Effector memory CD8-positive, alpha-beta T cell (primary cell): Measurements from ENCODE around the gene ACSS2.

Experiments
- ATAC-seq: fragments of 150-1000 bp; cut with Tn5 transposase; replicated peaks from 2 replicates; pipeline ENCODE4 v1.10.0; 2021; ENCODE audit warnings: mild to moderate bottlenecking, moderate library complexity
- DNase-seq, 3 experiments: peaks; one replicate each; pipeline ENCODE4 v3.0.0; 2021
- H3K27ac Mint-ChIP-seq, 2 donors: one replicate each; pipeline ENCODE4 v1.8.0; 2022; ENCODE audit warnings: mild to moderate bottlenecking in 2 of 2, mixed read lengths in 2 of 2, moderate library complexity in 2 of 2
- H3K27me3 Mint-ChIP-seq, 2 donors: one replicate each; pipeline ENCODE4 v1.8.0; 2022; ENCODE audit warnings: mixed read lengths in 2 of 2
- H3K36me3 Mint-ChIP-seq: one replicate; pipeline ENCODE4 v1.8.0; 2022; ENCODE audit warnings: mild to moderate bottlenecking, moderate library complexity, mixed read lengths; ENCODE audit not compliant: insufficient read depth
- H3K4me1 Mint-ChIP-seq, 2 donors: one replicate each; pipeline ENCODE4 v1.8.0; 2022; ENCODE audit warnings: low read depth in 2 of 2, mixed read lengths in 2 of 2
- H3K4me3 Mint-ChIP-seq, 2 donors: one replicate each; pipeline ENCODE4 v1.8.0; 2022; ENCODE audit warnings: mild to moderate bottlenecking in 2 of 2, mixed read lengths in 2 of 2, moderate library complexity in 2 of 2
- H3K9me3 Mint-ChIP-seq, 2 donors: one replicate each; pipeline ENCODE4 v1.8.0; 2022; ENCODE audit warnings: mixed read lengths in 2 of 2

The ACSS2 gene

GRCh38 chr20:34952671-34953070 lies 76.3 kb downstream of the ACSS2 start:
- peaks cover 11% of the 10 kb centered on the region for H3K36me3 Mint-ChIP-seq
- ATAC-seq, result no peak
- H3K9me3 Mint-ChIP-seq, result no peaks in the 10 kb centered on the region
- no peak overlapping the region for H3K27ac Mint-ChIP-seq
- H3K27me3 Mint-ChIP-seq, result no peaks in the 10 kb centered on the region
- no peak overlapping the region for H3K4me3 Mint-ChIP-seq
- DNase-seq, result no peak
- H3K4me1 Mint-ChIP-seq, result peaks cover 19 to 20% of the 10 kb centered on the region in 2 donors

DNA sequence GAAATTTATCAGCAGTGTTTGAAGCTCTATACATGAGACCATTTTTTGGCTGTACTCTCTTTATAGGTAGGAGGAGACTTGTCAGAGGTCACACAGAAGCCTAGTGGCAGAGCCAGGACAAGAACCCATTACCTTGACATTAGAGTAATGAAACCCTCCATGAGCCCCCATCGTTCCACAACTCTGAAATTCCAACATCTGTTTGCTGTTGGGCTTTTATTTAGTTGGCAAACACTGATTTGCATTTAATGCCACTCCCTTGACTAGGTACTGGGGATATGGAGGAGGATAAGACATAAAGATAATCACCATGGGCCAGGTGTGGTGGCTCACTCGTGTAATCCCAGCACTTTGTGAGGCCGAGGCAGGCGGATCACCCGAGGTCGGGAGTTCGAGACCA lies 77.5 kb downstream of the ACSS2 start:
- no peak for ATAC-seq
- Mint-ChIP-seq H3K27ac (no peak overlapping the region), H3K9me3 (no peaks in the 10 kb centered on the region), H3K4me3 (peak overlapping the region in 1 of 2 donors; percentile 94), H3K36me3 (peaks cover 8% of the 10 kb centered on the region), H3K4me1 (peaks cover 19 to 20% of the 10 kb centered on the region in 2 donors), H3K27me3 (no peaks in the 10 kb centered on the region)
- no peak for DNase-seq

- Mint-ChIP-seq H3K4me1 (peaks cover 19 to 20% of the 10 kb centered on the region in 2 donors), H3K4me3 (peak overlapping the region; percentile 94 to 99), H3K9me3 (no peaks in the 10 kb centered on the region), H3K36me3 (peaks cover 8% of the 10 kb centered on the region), H3K27ac (peak overlapping the region; percentile 93 to 98), H3K27me3 (no peaks in the 10 kb centered on the region)
- no peak for ATAC-seq
- no peak for DNase-seq
These were observed 78.5 kb downstream of the ACSS2 start for GRCh38 chr20:34954904-34955230.

DNA sequence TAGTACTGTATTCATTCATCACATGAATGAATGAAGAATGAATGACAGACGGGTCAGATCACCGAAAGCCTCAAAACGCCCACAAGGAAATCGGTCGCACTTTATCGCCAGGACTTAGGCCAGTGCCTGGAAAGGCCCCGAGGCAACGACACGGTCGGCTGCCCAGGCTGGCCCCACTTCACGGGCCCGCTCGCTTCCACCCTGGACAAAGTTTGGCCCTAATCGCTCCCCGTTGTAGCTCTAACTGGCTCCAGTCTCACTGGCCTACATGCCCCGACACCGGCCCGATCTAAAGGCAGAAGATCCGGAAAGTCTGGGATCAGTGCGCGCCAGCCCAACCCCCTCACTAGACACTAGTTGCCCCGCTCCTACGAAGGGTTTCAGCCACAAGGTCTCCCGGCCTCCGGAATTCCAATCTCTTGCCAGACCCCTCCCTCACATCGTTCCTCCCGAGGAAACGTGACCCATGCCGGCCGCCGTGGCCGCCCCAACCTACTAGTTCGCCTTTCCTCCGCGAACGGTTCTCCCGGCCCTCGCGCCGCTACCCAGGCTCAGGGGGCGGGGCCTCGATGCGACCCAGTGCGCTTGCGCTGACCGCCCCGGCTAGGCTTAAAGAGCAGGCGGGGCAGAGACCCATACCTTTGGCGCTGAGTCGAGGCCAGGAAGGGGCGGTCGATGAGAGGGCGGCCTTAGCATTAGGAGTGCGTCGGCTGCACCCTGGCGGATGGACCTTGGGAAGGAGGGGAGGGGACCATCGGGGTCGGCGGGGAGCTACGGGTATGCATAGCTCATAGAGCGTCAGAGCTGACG lies 79.0 kb downstream of the ACSS2 start, which contains the start of the genes GSS and MYH7B:
GSS (minus strand) TSS at position 576 of the 810 bp plus-strand sequence. CDS start 3,954 bp downstream, outside the sequence.
MYH7B (plus strand) TSS at position 638 of the 810 bp plus-strand sequence. CDS start 22,138 bp downstream, outside the sequence.
- H3K27me3 Mint-ChIP-seq, result no peaks in the 10 kb centered on the region
- H3K4me3 Mint-ChIP-seq, result peak within 1 kb of the TSS; percentile 94 to 99
- H3K27ac Mint-ChIP-seq, result peak within 1 kb of the TSS; percentile 93 to 98
- DNase-seq, result peak; percentile 98
- peak; percentile 91 for ATAC-seq
- no peaks in the 10 kb centered on the region for H3K9me3 Mint-ChIP-seq
- peaks cover 4% of the 10 kb centered on the region for H3K36me3 Mint-ChIP-seq
- H3K4me1 Mint-ChIP-seq, result peaks cover 19 to 20% of the 10 kb centered on the region in 2 donors

GRCh38 chr20:34956041-34956458 lies 79.6 kb downstream of the ACSS2 start:
- H3K27ac Mint-ChIP-seq, result peak overlapping the region; percentile 93 to 98
- no peaks in the 10 kb centered on the region for H3K27me3 Mint-ChIP-seq
- no peaks in the 10 kb centered on the region for H3K9me3 Mint-ChIP-seq
- H3K4me1 Mint-ChIP-seq, result peaks cover 19 to 20% of the 10 kb centered on the region in 2 donors
- ATAC-seq, result no peak
- peaks cover 3% of the 10 kb centered on the region for H3K36me3 Mint-ChIP-seq
- peak overlapping the region; percentile 94 to 99 for H3K4me3 Mint-ChIP-seq
- no peak for DNase-seq

DNA sequence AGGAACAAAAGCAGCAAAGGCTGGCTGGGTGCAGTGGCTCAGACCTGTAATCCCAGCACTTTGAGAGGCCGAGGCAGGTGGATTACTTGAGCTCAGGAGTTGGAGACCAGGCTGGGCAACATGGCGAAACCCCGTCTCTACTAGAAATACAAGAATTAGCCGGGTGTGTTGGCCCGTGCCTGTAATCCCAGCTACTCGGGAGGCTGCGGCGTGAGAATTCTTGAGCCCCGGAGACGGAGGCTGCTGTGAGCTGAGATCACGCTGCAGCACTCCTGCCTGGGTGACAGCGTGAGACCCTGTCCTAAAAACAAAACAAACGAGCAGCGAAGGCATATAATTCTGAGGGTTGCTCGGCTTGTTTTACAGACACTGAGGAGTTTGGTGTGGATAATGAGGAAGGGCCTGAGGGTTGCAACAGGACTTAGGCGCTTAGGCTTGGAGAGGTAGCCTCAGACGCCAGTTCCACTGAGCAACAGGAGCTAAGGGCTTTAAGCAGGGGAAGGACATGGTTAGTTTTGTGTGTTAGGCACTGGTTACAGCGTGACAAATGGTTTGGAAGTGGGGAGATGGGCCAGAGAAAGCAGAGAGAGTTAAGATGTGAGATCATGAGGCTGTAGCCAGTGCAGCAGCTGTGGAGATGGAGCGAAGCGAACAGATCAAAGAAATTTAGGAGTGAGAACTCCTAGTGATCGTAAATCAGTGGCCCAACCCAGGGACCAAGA lies 80.5 kb downstream of the ACSS2 start:
- peaks cover 19 to 20% of the 10 kb centered on the region in 2 donors for H3K4me1 Mint-ChIP-seq
- no peak for DNase-seq
- peaks cover 3% of the 10 kb centered on the region for H3K36me3 Mint-ChIP-seq
- H3K4me3 Mint-ChIP-seq, result peak overlapping the region; percentile 94 to 99
- ATAC-seq, result no peak
- peak overlapping the region in 1 of 2 donors; percentile 98 for H3K27ac Mint-ChIP-seq
- no peaks in the 10 kb centered on the region for H3K27me3 Mint-ChIP-seq
- no peaks in the 10 kb centered on the region for H3K9me3 Mint-ChIP-seq

DNA sequence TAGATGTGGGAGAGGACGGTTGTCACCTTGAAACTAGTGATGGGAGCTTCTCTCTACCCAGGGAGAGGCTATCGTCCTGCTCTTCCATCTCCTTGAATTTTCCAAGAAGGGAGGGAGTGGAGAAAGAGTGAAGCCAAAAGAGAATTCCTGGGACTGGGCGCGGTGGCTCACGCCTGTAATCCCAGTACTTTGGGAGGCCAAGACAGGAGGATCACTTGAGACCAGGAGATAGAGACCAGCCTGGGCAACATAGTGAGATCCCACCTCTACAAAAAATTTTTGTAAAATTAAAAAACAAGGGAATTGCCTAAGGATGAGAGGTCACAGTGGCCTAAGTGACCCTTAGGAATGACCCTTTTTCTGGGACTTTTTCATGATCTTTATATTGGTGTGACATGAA lies 88.1 kb downstream of the ACSS2 start:
- Mint-ChIP-seq H3K27ac (no peak overlapping the region), H3K9me3 (no peaks in the 10 kb centered on the region), H3K4me3 (no peak overlapping the region), H3K36me3 (no peaks in the 10 kb centered on the region), H3K4me1 (no peaks in the 10 kb centered on the region), H3K27me3 (peaks cover 0 to 8% of the 10 kb centered on the region in 2 donors)
- DNase-seq (no peak), ATAC-seq (no peak)

- Mint-ChIP-seq H3K27me3 (peaks cover 0 to 8% of the 10 kb centered on the region in 2 donors), H3K27ac (no peak overlapping the region), H3K9me3 (no peaks in the 10 kb centered on the region), H3K4me1 (no peaks in the 10 kb centered on the region), H3K4me3 (no peak overlapping the region), H3K36me3 (no peaks in the 10 kb centered on the region)
- DNase-seq (no peak), ATAC-seq (no peak)
These were observed 88.6 kb downstream of the ACSS2 start for GRCh38 chr20:34965051-34965450.

DNA sequence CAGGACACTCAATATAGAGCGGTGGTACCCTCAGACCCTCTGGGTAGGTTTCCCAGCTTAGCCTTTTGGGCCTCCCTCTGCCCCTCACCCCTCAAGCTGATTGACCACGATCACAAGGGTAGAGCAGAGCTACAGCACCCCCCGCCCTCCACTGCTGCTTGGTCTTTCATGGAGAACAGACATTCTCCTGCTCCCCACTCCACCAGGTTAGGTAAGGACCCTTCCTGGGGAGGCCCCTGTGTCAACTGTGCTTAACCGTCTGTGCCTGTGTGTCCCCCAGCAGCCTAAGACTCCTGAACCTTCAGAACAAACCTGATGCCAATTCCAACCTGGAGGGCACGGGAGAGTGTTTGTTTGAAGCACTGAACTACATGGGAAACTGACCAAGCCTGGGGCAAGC lies 91.0 kb downstream of the ACSS2 start:
- Mint-ChIP-seq H3K27ac (no peak overlapping the region), H3K4me3 (no peak overlapping the region), H3K36me3 (no peaks in the 10 kb centered on the region), H3K27me3 (peaks cover 0 to 8% of the 10 kb centered on the region in 2 donors), H3K4me1 (no peaks in the 10 kb centered on the region), H3K9me3 (no peaks in the 10 kb centered on the region)
- no peak for ATAC-seq
- no peak for DNase-seq

DNA sequence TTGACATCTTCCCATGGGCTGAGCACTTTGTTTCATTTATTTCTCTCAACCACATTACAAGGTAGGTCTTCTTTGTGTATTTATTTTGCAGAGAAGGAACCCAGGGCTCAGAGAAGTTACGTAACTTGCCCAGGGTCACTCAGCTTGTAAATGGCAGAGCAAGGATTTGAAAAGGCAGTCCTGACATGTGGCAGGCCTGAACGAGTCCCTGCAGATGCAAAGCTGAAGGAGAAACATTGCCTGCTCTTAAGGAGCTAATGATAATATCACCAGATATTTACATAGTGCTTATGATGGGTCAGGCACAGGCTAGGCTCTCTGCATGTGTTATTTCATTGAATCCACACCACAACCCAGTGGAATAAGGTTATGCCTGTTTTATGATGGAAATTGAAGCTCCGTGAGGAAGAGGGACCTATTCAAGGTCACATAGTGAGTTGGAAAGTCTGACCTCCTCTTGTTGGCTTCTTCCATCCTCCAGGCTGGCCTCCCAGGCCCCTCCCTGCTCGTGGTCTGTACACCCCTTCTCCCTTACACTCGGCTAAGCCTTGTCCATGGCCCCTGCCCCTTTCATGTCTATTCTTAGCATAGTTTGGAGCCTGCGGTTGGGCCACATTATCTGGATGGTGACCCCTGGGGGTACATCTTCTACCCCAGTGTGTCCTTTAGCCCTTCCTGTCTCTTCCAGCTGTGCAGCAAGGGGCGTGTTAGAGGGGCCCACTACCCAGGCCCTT lies 91.8 kb downstream of the ACSS2 start:
- Mint-ChIP-seq H3K4me1 (no peaks in the 10 kb centered on the region), H3K36me3 (no peaks in the 10 kb centered on the region), H3K9me3 (no peaks in the 10 kb centered on the region), H3K4me3 (no peak overlapping the region), H3K27me3 (peaks cover 0 to 8% of the 10 kb centered on the region in 2 donors), H3K27ac (no peak overlapping the region)
- no peak for ATAC-seq
- DNase-seq, result no peak

DNA sequence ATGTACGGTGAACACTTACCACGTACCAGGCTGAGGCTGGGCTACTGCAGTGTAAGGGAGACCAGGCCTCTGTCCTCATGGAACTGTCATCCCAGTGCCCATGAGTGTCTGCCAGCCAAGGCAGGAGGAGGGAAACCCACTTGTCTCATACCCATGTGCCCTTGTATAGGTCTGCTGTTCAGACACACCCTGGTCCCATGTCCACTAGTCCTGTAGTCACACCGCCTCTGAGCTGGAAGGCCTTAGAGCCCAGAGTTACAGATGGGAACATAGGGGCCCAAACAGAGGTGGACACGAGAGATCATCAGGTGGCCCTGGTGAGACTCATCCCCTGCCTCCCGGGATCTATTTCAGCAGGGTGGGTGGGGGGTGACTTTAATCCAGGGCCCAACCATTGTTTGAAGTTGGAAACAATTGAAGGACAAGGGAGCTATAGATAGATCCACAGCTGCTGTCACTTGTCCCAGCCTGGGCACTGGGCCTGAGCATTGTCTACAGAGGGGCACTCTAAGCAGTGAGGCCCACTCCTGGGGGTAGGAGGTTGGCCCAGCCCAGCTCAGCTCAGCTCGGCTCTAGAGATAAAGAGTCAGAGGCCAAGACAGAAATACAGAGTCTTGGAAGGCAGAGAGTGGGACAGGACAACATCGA lies 93.9 kb downstream of the ACSS2 start:
- H3K4me1 Mint-ChIP-seq, result no peaks in the 10 kb centered on the region
- H3K27me3 Mint-ChIP-seq, result peaks cover 0 to 4% of the 10 kb centered on the region in 2 donors
- no peaks in the 10 kb centered on the region for H3K36me3 Mint-ChIP-seq
- no peak overlapping the region for H3K4me3 Mint-ChIP-seq
- H3K27ac Mint-ChIP-seq, result no peak overlapping the region
- no peak for DNase-seq
- no peak for ATAC-seq
- H3K9me3 Mint-ChIP-seq, result no peaks in the 10 kb centered on the region

GRCh38 chr20:34970846-34971560 lies 94.6 kb downstream of the ACSS2 start:
- no peaks in the 10 kb centered on the region for H3K27me3 Mint-ChIP-seq
- no peak overlapping the region for H3K27ac Mint-ChIP-seq
- H3K4me3 Mint-ChIP-seq, result no peak overlapping the region
- DNase-seq (no peak), ATAC-seq (no peak)
- H3K9me3 Mint-ChIP-seq, result no peaks in the 10 kb centered on the region
- no peaks in the 10 kb centered on the region for H3K4me1 Mint-ChIP-seq
- no peaks in the 10 kb centered on the region for H3K36me3 Mint-ChIP-seq
